Dendritic cell treated with granulocyte-macrophage colony-stimulating factor and Interleukin-4, amounts not matched to agents 40 ng/mL and 50 ng/mL, for 4 days (primary cell): ENCODE measurements around the gene BNC2.

Experiments used
- H3K27ac Mint-ChIP-seq: one replicate; pipeline ENCODE4 v1.8.0; 2022; ENCODE audit warnings: mild to moderate bottlenecking, mixed read lengths
- H3K27me3 Mint-ChIP-seq: one replicate; pipeline ENCODE4 v1.8.0; 2022; ENCODE audit warnings: mild to moderate bottlenecking, mixed read lengths
- H3K36me3 Mint-ChIP-seq: one replicate; pipeline ENCODE4 v1.8.0; 2022; ENCODE audit warnings: low read depth, mixed read lengths
- H3K4me1 Mint-ChIP-seq: one replicate; pipeline ENCODE4 v1.8.0; 2022; ENCODE audit warnings: low read depth, mixed read lengths
- H3K4me3 Mint-ChIP-seq: one replicate; pipeline ENCODE4 v1.8.0; 2022; ENCODE audit warnings: mild to moderate bottlenecking, moderate library complexity, mixed read lengths
- H3K9me3 Mint-ChIP-seq: one replicate; pipeline ENCODE4 v1.8.0; 2022; ENCODE audit warnings: mixed read lengths
- intact Hi-C: fragments of 100-400 bp; cut with micrococcal nuclease; formaldehyde crosslinking; loops from one replicate; pipeline ENCODE4 v1.15.0; 2022

Gene BNC2

DNA sequence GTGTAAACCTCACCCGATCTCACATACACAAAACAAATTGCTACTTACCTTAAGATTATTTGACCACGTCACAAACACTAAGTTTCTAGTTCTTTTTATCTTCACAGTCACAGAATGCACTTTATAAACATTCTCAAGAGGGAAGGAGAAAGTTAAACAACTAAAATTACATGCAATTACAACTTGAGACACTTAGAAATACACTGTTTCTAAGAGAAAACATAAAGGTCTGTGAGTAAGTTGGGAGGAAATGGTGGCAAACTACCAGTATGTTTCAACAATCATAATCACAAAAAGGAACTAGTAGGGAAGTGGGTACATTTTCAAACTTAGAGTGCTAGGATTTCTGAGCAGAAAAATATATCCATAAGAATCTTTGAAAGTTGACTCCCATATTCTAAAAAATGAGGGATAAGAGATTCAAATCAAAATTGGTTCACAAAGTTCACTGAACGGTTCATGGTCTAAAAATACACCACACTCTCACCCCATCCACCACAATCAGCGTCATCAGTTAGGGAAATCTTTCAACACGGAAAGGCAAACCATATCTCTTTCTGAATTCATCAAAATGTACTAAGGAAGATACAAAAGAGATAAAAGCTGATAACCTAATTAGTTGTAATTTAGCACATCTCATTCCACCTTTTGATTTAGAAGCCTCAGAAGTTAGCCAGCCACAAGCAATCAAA, 182.6 kb downstream of the BNC2 start:
- H3K27me3 Mint-ChIP-seq: peaks cover 2% of the 10 kb centered on the region
- no peaks in the 10 kb centered on the region for H3K36me3 Mint-ChIP-seq
- H3K27ac Mint-ChIP-seq: no peak overlapping the region
- intact Hi-C loops: no loop called here
- H3K4me1 Mint-ChIP-seq: no peaks in the 10 kb centered on the region
- H3K4me3 Mint-ChIP-seq: no peak overlapping the region
- no peaks in the 10 kb centered on the region for H3K9me3 Mint-ChIP-seq

DNA sequence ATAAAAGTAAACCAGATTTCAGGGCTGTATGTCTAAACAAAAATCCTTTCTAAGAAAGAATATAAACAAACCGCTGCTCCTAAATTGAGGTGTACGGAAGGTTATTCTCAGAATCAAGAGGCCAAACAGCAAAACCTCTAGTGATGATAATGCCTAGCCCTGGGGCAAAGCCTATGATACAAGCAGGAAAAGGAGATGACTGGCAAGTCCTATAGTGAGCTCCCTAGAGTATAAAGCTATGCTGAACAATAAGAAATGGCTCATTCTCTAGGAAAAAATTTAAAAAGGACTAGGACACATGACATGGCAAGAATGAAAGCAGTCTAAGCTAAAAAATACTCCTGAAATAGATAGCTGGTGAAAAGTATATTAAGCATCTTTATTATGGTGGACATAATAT, 187.1 kb downstream of the BNC2 start:
- intact Hi-C loops: no loop called here
- no peaks in the 10 kb centered on the region for H3K4me1 Mint-ChIP-seq
- H3K36me3 Mint-ChIP-seq: no peaks in the 10 kb centered on the region
- H3K4me3 Mint-ChIP-seq: no peak overlapping the region
- H3K27ac Mint-ChIP-seq: no peak overlapping the region
- H3K9me3 Mint-ChIP-seq: no peaks in the 10 kb centered on the region
- peaks cover 2% of the 10 kb centered on the region for H3K27me3 Mint-ChIP-seq

DNA sequence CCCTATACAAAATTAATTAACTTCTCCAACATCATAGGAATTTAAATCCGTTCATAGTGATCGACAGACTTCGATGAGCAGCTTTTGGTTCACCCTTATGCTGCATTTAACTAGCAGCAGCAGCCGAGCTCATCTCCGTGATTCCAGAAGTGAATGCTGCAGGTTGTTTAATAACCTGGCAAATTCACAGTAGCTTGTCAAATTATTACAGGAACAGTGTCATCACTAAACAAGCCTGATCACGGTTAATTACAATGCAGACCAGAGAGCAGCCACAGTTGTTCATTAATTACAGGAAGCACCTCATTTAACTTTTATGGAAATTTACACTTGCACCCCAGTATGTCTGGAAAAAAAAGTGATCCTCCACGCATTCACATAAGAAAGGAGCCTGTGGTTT, 188.2 kb downstream of the BNC2 start:
- intact Hi-C loops: no loop called here
- peaks cover 2% of the 10 kb centered on the region for H3K27me3 Mint-ChIP-seq
- no peak overlapping the region for H3K27ac Mint-ChIP-seq
- H3K36me3 Mint-ChIP-seq: no peaks in the 10 kb centered on the region
- no peak overlapping the region for H3K4me3 Mint-ChIP-seq
- no peaks in the 10 kb centered on the region for H3K4me1 Mint-ChIP-seq
- H3K9me3 Mint-ChIP-seq: no peaks in the 10 kb centered on the region

DNA sequence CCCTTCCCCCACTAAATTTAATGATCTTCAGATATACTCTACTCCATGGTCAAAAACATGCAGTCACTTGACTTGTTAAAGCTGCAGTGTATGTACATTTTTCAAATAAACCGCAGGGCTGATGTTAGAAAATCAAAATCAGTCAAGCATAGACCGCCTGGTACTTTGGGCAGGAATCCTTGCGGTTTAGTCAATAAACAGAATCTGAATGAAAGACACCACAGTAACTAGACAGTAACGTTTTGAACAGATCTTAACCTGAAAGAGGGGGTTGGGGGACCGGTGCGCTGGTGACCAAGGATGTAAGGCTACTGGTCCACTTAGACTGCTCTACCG, 188.8 kb downstream of the BNC2 start:
- Mint-ChIP-seq H3K4me1 (no peaks in the 10 kb centered on the region), H3K27me3 (peaks cover 2% of the 10 kb centered on the region), H3K27ac (no peak overlapping the region), H3K4me3 (no peak overlapping the region), H3K9me3 (no peaks in the 10 kb centered on the region), H3K36me3 (no peaks in the 10 kb centered on the region)
- intact Hi-C loops: no loop called here

DNA sequence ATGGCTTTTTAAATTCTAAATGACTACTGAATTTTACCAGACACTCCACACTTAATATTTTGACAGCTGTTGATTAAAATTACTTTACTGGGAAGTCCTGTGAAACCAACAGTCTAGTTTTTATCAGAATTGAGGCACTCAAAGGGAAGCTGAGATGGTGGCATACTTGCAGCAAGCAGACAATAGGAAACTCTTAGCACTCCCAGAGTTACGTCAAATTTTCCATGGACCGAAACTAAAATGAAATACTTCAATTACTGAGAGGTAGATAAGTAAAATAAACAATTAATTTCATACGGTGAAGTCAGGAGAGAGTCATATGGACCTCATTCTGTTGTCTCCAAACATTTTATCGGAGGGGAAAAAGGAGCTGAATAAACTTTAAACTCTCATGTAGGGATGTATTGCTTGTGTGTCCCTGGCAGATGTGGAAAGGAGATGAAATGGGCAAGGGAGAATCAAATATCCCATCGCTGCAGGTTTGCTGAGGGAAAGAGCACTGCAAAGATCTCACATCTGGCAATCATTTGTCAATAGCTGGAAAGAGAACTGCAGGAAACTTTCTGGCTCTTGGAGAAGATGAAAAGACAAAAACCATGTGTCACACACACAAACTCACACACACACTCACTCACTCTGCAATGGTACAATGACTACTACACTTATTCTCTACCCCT, 189.4 kb downstream of the BNC2 start:
- H3K36me3 Mint-ChIP-seq: no peaks in the 10 kb centered on the region
- H3K27me3 Mint-ChIP-seq: peaks cover 2% of the 10 kb centered on the region
- H3K27ac Mint-ChIP-seq: no peak overlapping the region
- intact Hi-C loops: no loop called here
- H3K9me3 Mint-ChIP-seq: no peaks in the 10 kb centered on the region
- no peaks in the 10 kb centered on the region for H3K4me1 Mint-ChIP-seq
- no peak overlapping the region for H3K4me3 Mint-ChIP-seq

DNA sequence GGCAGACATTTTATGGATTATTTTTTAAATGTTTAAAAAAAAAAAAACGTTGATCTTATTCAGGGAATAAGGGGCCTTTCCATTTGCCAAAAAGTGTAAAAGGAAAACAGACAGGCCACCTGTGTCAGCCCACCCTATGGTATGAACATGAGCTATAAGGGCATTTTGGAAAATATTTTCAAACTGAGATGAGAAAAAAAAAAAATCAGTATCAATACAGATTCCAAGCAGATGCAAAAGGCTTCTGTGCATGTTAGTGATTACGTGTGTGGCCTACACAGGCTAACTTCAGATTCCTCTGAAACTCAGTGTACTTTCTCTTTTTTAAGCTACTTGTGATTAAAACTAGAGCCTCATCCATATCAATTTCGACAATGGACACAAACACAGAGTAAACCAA, 189.9 kb downstream of the BNC2 start:
- intact Hi-C loops: no loop called here
- Mint-ChIP-seq H3K36me3 (no peaks in the 10 kb centered on the region), H3K4me3 (no peak overlapping the region), H3K27ac (no peak overlapping the region), H3K4me1 (no peaks in the 10 kb centered on the region), H3K9me3 (no peaks in the 10 kb centered on the region), H3K27me3 (peaks cover 2% of the 10 kb centered on the region)

DNA sequence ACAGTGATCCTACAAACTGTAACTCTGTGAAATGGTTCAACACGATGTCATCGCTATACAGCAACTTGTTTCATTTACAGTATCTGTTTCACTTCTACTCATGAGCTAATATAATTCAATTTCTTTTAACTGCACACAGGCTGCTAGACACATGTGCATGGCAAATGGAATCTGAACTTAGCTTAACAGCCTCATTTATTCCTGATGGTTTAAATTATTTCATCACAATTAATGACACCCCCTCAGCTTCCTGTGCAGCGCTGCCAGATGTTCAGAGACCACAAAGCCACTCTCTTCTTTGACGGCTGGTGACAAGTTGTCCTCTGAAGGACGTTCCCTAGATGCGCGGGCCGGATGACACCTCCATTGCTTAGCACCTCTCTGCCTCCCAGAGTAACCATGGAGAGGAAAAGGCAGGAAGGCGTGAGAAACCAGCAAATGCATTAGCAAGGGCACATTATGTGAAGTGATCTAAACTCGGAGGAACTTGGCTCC, 191.1 kb downstream of the BNC2 start:
- intact Hi-C loops: no loop called here
- Mint-ChIP-seq H3K27me3 (peaks cover 2% of the 10 kb centered on the region), H3K9me3 (no peaks in the 10 kb centered on the region), H3K36me3 (no peaks in the 10 kb centered on the region), H3K4me1 (no peaks in the 10 kb centered on the region), H3K4me3 (no peak overlapping the region), H3K27ac (no peak overlapping the region)

DNA sequence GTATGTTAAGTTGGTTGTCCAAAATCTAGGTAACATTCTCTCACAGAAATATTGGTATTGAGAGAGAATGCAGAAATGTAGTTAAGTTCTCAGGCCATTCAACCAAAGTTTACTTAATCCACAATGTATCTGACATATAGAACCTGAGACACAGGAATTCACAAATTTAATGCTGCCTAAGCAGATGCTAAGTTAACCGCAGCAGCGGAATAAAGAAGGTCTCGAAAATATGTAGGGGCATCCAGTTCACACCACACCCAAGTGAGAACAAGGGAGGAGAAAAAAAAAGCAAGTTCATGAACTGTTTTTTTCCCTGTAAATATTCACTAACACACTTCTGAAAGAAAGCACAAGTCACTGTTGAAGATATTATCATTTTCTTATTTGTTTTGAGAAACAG, 194.0 kb downstream of the BNC2 start:
- Mint-ChIP-seq H3K27ac (no peak overlapping the region), H3K4me3 (no peak overlapping the region), H3K9me3 (no peaks in the 10 kb centered on the region), H3K4me1 (no peaks in the 10 kb centered on the region), H3K27me3 (no peaks in the 10 kb centered on the region), H3K36me3 (no peaks in the 10 kb centered on the region)
- intact Hi-C loops: no loop called here

DNA sequence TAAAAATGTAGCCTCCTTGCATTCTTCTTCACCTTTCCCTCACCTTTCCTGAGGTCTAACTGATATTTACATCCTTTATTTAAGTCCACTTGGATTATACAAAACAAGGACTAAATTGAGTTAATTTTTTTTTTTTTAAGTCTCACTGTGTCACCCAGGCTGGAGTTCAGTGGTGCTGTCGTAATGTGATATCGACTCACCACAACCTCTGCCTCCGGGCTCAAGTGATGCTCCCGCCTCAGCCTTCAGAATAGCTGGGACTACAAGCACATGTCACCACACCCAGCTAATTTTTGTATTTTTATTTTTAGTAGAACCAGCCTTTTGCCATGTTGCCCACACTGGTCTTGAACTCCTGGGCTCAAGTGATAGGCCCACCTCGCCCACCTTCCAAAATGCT, 195.3 kb downstream of the BNC2 start:
- H3K4me3 Mint-ChIP-seq: no peak overlapping the region
- no peaks in the 10 kb centered on the region for H3K36me3 Mint-ChIP-seq
- no peak overlapping the region for H3K27ac Mint-ChIP-seq
- intact Hi-C loops: no loop called here
- H3K4me1 Mint-ChIP-seq: no peaks in the 10 kb centered on the region
- H3K27me3 Mint-ChIP-seq: no peaks in the 10 kb centered on the region
- H3K9me3 Mint-ChIP-seq: no peaks in the 10 kb centered on the region

DNA sequence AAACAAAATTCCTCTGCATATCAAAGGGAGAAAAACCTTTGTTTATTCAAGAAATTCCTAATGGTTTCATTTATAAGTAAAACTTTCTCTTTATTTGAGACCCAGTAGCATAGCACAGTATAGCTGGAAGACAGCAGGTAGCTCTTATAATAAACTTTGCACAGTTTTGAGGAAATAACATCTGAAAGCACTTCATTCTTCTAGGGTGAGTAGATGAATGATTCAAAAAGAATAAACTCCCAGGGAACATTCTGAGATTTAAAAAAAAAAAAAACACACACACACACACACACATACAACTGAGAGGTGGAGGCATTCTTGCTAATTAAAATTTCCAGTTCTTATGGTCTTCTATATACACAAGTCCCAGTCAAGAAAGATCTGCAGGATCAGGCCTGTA, 197.3 kb downstream of the BNC2 start:
- no peaks in the 10 kb centered on the region for H3K36me3 Mint-ChIP-seq
- H3K27ac Mint-ChIP-seq: no peak overlapping the region
- no peaks in the 10 kb centered on the region for H3K4me1 Mint-ChIP-seq
- no peaks in the 10 kb centered on the region for H3K27me3 Mint-ChIP-seq
- H3K4me3 Mint-ChIP-seq: no peak overlapping the region
- intact Hi-C loops: no loop called here
- H3K9me3 Mint-ChIP-seq: no peaks in the 10 kb centered on the region

DNA sequence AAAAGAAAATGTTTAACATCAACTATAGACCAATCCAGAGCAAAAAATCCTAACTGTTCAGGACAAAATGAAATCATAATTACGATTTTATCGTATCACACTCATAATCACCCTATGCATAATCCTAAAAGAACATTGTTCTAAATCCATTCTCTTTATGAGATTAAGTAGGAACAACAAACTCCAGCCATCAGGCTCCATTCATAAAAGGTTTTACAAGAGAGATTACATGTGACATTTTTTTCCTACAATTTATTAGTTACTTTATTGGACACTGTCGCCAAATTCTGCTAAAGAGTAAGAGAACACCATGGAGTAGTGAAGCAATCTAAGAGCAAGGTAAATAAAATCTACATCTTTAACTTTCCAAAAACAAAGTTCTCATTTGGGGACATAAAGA, 198.0 kb downstream of the BNC2 start:
- intact Hi-C loops: no loop called here
- no peak overlapping the region for H3K27ac Mint-ChIP-seq
- H3K36me3 Mint-ChIP-seq: no peaks in the 10 kb centered on the region
- no peak overlapping the region for H3K4me3 Mint-ChIP-seq
- H3K9me3 Mint-ChIP-seq: no peaks in the 10 kb centered on the region
- H3K27me3 Mint-ChIP-seq: no peaks in the 10 kb centered on the region
- H3K4me1 Mint-ChIP-seq: no peaks in the 10 kb centered on the region

DNA sequence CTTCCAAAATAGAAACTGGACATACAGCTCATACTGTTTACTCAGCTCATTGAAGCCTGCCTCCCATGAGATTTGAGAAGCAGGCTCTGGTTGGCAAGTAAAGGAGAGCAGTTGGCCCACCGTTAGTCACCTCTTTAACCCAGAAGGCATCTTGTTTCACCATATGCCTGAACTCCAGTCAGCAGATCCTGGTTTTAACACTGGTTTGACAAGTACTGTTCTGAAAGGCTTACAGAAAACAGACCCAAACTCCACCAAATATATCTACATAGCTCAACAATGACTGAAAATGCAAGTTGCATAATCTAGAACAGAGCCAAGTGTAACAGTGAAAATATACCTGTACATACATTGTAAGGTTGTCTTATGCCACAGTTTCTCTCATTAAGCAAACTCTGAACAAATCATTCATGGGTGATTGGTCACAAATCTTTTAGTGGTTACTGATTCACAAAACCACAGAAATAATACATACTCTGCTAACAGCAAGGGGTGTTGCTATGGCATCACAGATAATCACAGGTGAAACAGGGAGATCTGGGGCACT, 198.8 kb downstream of the BNC2 start:
- no peaks in the 10 kb centered on the region for H3K36me3 Mint-ChIP-seq
- intact Hi-C loops: no loop called here
- H3K27ac Mint-ChIP-seq: no peak overlapping the region
- H3K4me3 Mint-ChIP-seq: no peak overlapping the region
- no peaks in the 10 kb centered on the region for H3K4me1 Mint-ChIP-seq
- H3K27me3 Mint-ChIP-seq: no peaks in the 10 kb centered on the region
- no peaks in the 10 kb centered on the region for H3K9me3 Mint-ChIP-seq

DNA sequence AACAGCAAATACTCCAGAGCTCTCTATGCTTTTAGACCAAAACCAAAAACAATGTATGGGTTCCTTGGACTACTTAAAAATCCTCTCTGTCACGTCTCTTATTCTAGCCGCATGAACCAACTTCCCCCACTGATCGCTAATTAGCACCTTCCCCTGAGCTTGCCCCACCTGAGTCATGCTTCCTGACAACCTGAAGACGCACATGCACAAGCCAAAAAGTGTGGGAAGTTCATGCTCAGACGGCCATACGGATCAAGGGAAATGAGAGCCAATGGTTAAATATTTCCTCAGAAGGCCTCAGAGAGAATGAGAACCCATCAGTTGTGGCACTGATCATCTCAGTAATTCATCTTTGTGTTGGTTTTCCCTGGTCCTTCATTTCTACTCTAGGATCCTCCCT, 199.7 kb downstream of the BNC2 start:
- Mint-ChIP-seq H3K27me3 (no peaks in the 10 kb centered on the region), H3K36me3 (no peaks in the 10 kb centered on the region), H3K27ac (no peak overlapping the region), H3K9me3 (no peaks in the 10 kb centered on the region), H3K4me3 (no peak overlapping the region), H3K4me1 (no peaks in the 10 kb centered on the region)
- intact Hi-C loops: no loop called here

DNA sequence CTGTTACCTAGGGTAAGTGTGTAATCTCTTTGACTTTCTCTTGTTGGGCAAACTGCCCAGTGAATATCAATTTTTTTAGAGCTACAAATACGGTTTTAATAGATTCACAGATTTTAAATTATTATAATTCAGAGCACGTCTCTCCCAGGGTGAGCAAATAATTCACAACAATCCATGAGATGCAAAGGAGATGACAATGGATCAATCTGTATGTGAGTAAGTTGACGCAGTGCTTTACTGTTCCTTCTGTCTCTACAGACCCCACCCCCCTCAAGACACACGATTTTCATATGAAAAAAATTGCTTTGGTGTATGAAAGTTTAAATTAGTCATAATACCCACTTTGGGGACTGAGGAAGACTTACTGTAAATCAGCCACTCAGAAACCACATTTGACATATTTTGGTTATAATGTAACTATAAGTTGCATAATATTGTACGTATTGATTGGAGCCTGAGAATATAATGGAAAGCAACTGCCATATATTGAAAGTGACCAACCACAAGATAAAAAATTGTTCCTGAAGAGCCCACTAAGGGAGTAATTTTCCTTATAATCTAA, 201.7 kb downstream of the BNC2 start:
- no peaks in the 10 kb centered on the region for H3K4me1 Mint-ChIP-seq
- no peaks in the 10 kb centered on the region for H3K36me3 Mint-ChIP-seq
- H3K27ac Mint-ChIP-seq: no peak overlapping the region
- no peak overlapping the region for H3K4me3 Mint-ChIP-seq
- peaks cover 1% of the 10 kb centered on the region for H3K27me3 Mint-ChIP-seq
- no peaks in the 10 kb centered on the region for H3K9me3 Mint-ChIP-seq
- intact Hi-C loops: no loop called here
